Measurements from ENCODE around the gene TRIM38. TPM values are rescaled to one million over a fixed set of nuclear protein-coding genes. Genes with fewer than 3 reads are reported as not detected.
A peak's percentile ranks its signal among the peaks of the same experiment; 100 is the strongest.

The TRIM38 gene
- total and polyA plus RNA-seq, 2 of the 13 experiments (the other 11 are each of a cell fraction or from before 2014, with no cell fraction given), result 2.5 to 3.1 TPM

GRCh38 chr6:26031595-26032339, 69.2 kb downstream of the TRIM38 start (continued):
- 0 out of 2 replicates have a peak, but pooled peaks have one; percentile 49 for TF ChIP-seq NPAS2 (CRISPR knock-in tag; IDR thresholded peaks at IDR 0.05; ENCODE audit: borderline replicate concordance)
- no peak for TF ChIP-seq ZNF468 (CRISPR knock-in tag; IDR thresholded peaks at IDR 0.05)
- peak; percentile 69 for TF ChIP-seq ZGPAT (CRISPR knock-in tag; IDR thresholded peaks at IDR 0.05)
- TF ChIP-seq SALL1 (CRISPR knock-in tag; IDR thresholded peaks at IDR 0.05), result peak; percentile 91
- TF ChIP-seq ZNF230 (CRISPR knock-in tag; IDR thresholded peaks at IDR 0.05), result peak; percentile 69
- TF ChIP-seq CBX5 (CRISPR knock-in tag; IDR thresholded peaks at IDR 0.05; ENCODE audit: borderline replicate concordance), result peak; percentile 84; the same call in 1 of the 2 replicates
- peak; percentile 88 for TF ChIP-seq ZFP41 (CRISPR knock-in tag; IDR thresholded peaks at IDR 0.05; ENCODE audit: borderline replicate concordance)
- no peak; the same call in 1 of the 2 replicates for TF ChIP-seq KMT2A (CRISPR knock-in tag; IDR thresholded peaks at IDR 0.05)
- no peak for TF ChIP-seq SKIL (CRISPR knock-in tag; IDR thresholded peaks at IDR 0.05; ENCODE audit: borderline replicate concordance)
- TF ChIP-seq ZNF646 (CRISPR knock-in tag; IDR thresholded peaks at IDR 0.05), result no peak; the same call in 1 of the 2 replicates
- TF ChIP-seq ARHGAP35 (CRISPR knock-in tag; IDR thresholded peaks at IDR 0.05; ENCODE audit: borderline replicate concordance), result peak; percentile 92; the same call in 1 of the 2 replicates
- TF ChIP-seq SMYD3 (CRISPR knock-in tag; IDR thresholded peaks at IDR 0.05), result peak; percentile 88
- TF ChIP-seq TFDP1 (CRISPR knock-in tag; IDR thresholded peaks at IDR 0.05; ENCODE audit: borderline replicate concordance), result peak; percentile 98
- no peak for TF ChIP-seq MBNL3 (CRISPR knock-in tag; conservative IDR thresholded peaks at IDR 0.05)
- peak; percentile 83; the same call in 1 of the 2 replicates for TF ChIP-seq ZNF33B (CRISPR knock-in tag; IDR thresholded peaks at IDR 0.05)
- TF ChIP-seq ZNF773 (CRISPR knock-in tag; IDR thresholded peaks at IDR 0.05; ENCODE audit: borderline replicate concordance), result peak; percentile 94; the same call in 1 of the 2 replicates
- peak; percentile 77; the same call in 1 of the 2 replicates for TF ChIP-seq ISX (CRISPR knock-in tag; conservative IDR thresholded peaks at IDR 0.05)
- TF ChIP-seq ELF1 (CRISPR knock-in tag; IDR thresholded peaks at IDR 0.05), result no peak
